Mesenchymal stem cell (in vitro differentiated cells and primary cell): ENCODE data around the gene FADS1.
A peak's percentile ranks its signal among the peaks of the same experiment; 100 is the strongest.

ENCODE experiments used
- DNase-seq: peaks from one replicate; pipeline ENCODE4 v3.0.0-alpha.2; 2013
- H2AFZ ChIP-seq: one replicate; pipeline ENCODE4 v1.6.1; 2013; ENCODE audit warnings: low read depth, mild to moderate bottlenecking, control low read depth, inconsistent platforms, low read length, moderate library complexity
- H2AK5ac ChIP-seq: 2 replicates; pipeline ENCODE4 v1.6.1; 2013; ENCODE audit warnings: low read length, moderate library complexity, mild to moderate bottlenecking, inconsistent platforms; ENCODE audit not compliant: severe bottlenecking
- H2BK120ac ChIP-seq: one replicate; pipeline ENCODE4 v1.6.1; 2013; ENCODE audit warnings: low read depth, mild to moderate bottlenecking, inconsistent platforms, low read length, moderate library complexity
- H2BK12ac ChIP-seq, 2 experiments: one replicate each; pipeline ENCODE4 v1.6.1; 2013; ENCODE audit warnings: inconsistent platforms in 2 of 2, low read length in 2 of 2, mild to moderate bottlenecking in 2 of 2, moderate library complexity in 2 of 2, control low read depth in 1 of 2
- H2BK15ac ChIP-seq: one replicate; pipeline ENCODE4 v1.6.1; 2013; ENCODE audit warnings: mild to moderate bottlenecking, low read depth, inconsistent platforms; ENCODE audit not compliant: poor library complexity, severe bottlenecking
- H2BK5ac ChIP-seq: 2 replicates; pipeline ENCODE4 v1.6.1; 2013; ENCODE audit warnings: low read depth, mild to moderate bottlenecking, low read length, control low read depth, inconsistent platforms; ENCODE audit not compliant: poor library complexity, severe bottlenecking
- H3K14ac ChIP-seq, 2 experiments: one replicate each; pipeline ENCODE4 v1.6.1; 2013; ENCODE audit warnings: inconsistent platforms in 2 of 2, low read length in 2 of 2, control low read depth in 1 of 2, mild to moderate bottlenecking in 1 of 2, moderate library complexity in 1 of 2
- H3K18ac ChIP-seq, 2 experiments: one replicate each; pipeline ENCODE4 v1.6.1; 2013; ENCODE audit warnings: inconsistent platforms in 2 of 2, low read length in 2 of 2, control low read depth in 1 of 2, low read depth in 1 of 2, mild to moderate bottlenecking in 1 of 2
- H3K23ac ChIP-seq, 2 experiments: one replicate each; pipeline ENCODE4 v1.6.1; 2013; ENCODE audit warnings: inconsistent platforms in 2 of 2, low read length in 2 of 2, mild to moderate bottlenecking in 2 of 2, moderate library complexity in 2 of 2, control low read depth in 1 of 2
- H3K27ac ChIP-seq: 2 replicates; pipeline ENCODE4 v1.5.1; 2013; ENCODE audit warnings: mild to moderate bottlenecking, moderate library complexity, low read length, control low read depth, inconsistent platforms; ENCODE audit not compliant: poor library complexity, severe bottlenecking
- H3K27me3 ChIP-seq, 2 experiments: 2 replicates each; pipeline versions ENCODE4 v1.6.1 to v1.7.0; 2013; ENCODE audit warnings: low read length in 2 of 2, mild to moderate bottlenecking in 2 of 2, moderate library complexity in 2 of 2, control low read depth in 1 of 2, inconsistent platforms in 1 of 2; ENCODE audit not compliant: control insufficient read depth in 1 of 2, insufficient read depth in 1 of 2
- H3K36me3 ChIP-seq, 2 experiments: 2 replicates each; pipeline versions ENCODE4 v1.6.1 to v1.7.0; 2013; ENCODE audit warnings: low read length in 2 of 2, control low read depth in 1 of 2, inconsistent platforms in 1 of 2, low read depth in 1 of 2, mild to moderate bottlenecking in 1 of 2; ENCODE audit not compliant: insufficient read depth in 2 of 2, control insufficient read depth in 1 of 2
- H3K4ac ChIP-seq, 2 experiments: one replicate each; pipeline ENCODE4 v1.6.1; 2013; ENCODE audit warnings: inconsistent platforms in 2 of 2, low read length in 2 of 2, mild to moderate bottlenecking in 2 of 2, moderate library complexity in 2 of 2, control low read depth in 1 of 2, low read depth in 1 of 2
- H3K4me1 ChIP-seq: 2 replicates; pipeline ENCODE4 v1.6.1; 2013; ENCODE audit warnings: low read depth, low read length, control low read depth; ENCODE audit not compliant: control insufficient read depth, insufficient read depth
- H3K4me2 ChIP-seq: 2 replicates; pipeline ENCODE4 v1.6.1; 2013; ENCODE audit warnings: low read length, mild to moderate bottlenecking, inconsistent platforms; ENCODE audit not compliant: poor library complexity, severe bottlenecking
- H3K4me3 ChIP-seq, 2 experiments: 2 replicates each; pipeline versions ENCODE4 v1.5.1 to v1.7.0; 2013; ENCODE audit warnings: low read length in 2 of 2, mild to moderate bottlenecking in 2 of 2, control low read depth in 1 of 2, low read depth in 1 of 2; ENCODE audit not compliant: insufficient read depth in 1 of 2
- H3K79me1 ChIP-seq: replicated peaks from 2 replicates; pipeline ENCODE4 v1.6.1; 2013; ENCODE audit warnings: mild to moderate bottlenecking, control low read depth, low read length, inconsistent platforms; ENCODE audit not compliant: poor library complexity, severe bottlenecking
- H3K9ac ChIP-seq: 2 replicates; pipeline ENCODE4 v1.7.0; 2013; ENCODE audit warnings: mild to moderate bottlenecking, low read length, moderate library complexity
- H3K9me3 ChIP-seq: 2 replicates; pipeline ENCODE4 v1.7.0; 2013; ENCODE audit warnings: mild to moderate bottlenecking, low read length; ENCODE audit not compliant: control insufficient read depth
- H4K8ac ChIP-seq: one replicate; pipeline ENCODE4 v1.6.1; 2013; ENCODE audit warnings: inconsistent platforms, mild to moderate bottlenecking, low read length, moderate library complexity
- H4K91ac ChIP-seq: one replicate; pipeline ENCODE4 v1.6.1; 2013; ENCODE audit warnings: mild to moderate bottlenecking, low read length, inconsistent platforms
- WGBS: methylation state at CpG from one replicate; pipeline ENCODE4 v1.1.7; 2013; ENCODE audit warnings: mixed read lengths; 5-methylcytosine and 5-hydroxymethylcytosine counted together

Gene FADS1

DNA sequence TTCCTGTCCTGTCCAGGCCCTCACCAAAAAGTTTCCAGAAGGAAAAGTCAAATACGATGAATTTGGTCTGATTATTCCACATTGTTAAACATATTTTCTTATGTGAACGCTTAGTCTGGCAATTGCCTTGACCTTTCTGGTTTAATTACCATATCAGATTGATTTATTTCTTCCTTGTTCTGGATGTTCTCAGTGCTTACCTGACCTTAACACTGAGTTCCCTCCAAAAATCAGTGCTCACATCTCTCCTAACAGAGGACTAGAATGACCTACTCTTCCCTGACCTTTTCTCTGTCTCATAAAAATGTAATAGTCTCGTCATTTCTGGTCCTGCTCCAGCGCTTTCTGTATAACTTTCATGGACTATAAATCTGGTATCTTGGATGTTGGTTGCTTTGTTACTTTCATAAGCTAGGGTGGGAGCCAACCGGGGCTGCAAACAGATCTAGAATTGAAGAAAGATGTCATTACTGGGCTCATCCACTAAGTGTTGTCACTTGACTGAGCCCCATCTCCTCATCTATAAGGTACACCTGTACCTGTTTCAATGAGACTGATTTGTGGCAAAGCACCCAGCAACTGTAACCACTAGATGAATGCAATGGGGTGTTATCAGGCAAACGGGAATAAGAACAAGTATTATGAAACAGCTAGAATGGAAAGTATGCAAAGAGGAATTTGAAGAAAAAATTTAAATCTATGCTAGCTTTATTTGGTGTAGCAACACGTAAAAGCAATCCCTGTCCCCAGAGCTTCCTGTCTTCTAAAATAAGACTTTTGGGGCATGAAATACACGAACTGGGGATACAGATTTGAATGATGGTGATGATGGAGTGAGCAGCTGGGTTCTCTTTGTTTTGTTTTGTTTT, 13.7 kb upstream of the FADS1 start:
- Histone ChIP-seq H3K27me3 (no peaks in the 10 kb centered on the region), H4K91ac (no peak overlapping the region), H3K9me3 (no peaks in the 10 kb centered on the region), H3K4me1 (peaks cover 43% of the 10 kb centered on the region), H2BK120ac (no peak overlapping the region), H3K27ac (no peak overlapping the region), H4K8ac (no peak overlapping the region), H2BK5ac (no peak overlapping the region), H3K18ac (no peak overlapping the region), H2BK12ac (no peak overlapping the region), H2AK5ac (no peak overlapping the region), H3K79me1 (peaks cover 13% of the 10 kb centered on the region), H3K36me3 (peaks cover 10 to 26% of the 10 kb centered on the region in 2 experiments), H3K4ac (peak overlapping the region in 1 of 2 experiments; percentile 38), H3K4me2 (no peak overlapping the region), H2BK15ac (no peak overlapping the region), H3K4me3 (peak overlapping the region in 1 of 2 experiments; percentile 87), H3K14ac (no peak overlapping the region), H3K23ac (no peak overlapping the region), H3K9ac (peak overlapping the region; percentile 3), H2AFZ (no peak overlapping the region)
- WGBS = 54% methylated on average over 6 of the region's 8 CpGs
- no peak for DNase-seq

DNA sequence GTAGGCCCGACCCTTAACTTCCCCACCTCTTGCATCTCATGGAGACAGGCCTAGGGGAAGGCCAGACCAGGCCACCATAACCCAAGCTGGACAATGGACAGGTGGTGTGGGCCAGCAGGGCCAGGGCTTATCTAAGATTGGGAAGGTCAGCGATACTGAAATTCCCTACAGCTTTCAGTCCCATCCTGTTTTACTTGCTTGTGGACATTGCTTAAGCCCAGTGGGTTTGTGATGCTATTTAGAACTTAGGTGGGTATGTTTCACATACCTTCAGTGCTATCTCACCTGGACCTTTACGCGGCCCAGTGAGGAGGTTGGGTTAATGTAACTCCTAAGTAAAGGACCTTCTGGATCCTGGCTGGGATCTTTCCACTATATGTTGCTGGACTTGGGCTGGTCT, 13.0 kb upstream of the FADS1 start:
- H3K18ac ChIP-seq = peak overlapping the region in 1 of 2 experiments; percentile 65
- no peaks in the 10 kb centered on the region for H3K27me3 ChIP-seq
- peak overlapping the region in 1 of 2 experiments; percentile 87 for H3K4me3 ChIP-seq
- peak overlapping the region; percentile 26 for H2AK5ac ChIP-seq
- peaks cover 10 to 26% of the 10 kb centered on the region in 2 experiments for H3K36me3 ChIP-seq
- H2BK5ac ChIP-seq = no peak overlapping the region
- 100% methylated on average over 2 of the region's 4 CpGs for WGBS
- no peak overlapping the region for H2BK120ac ChIP-seq
- no peak overlapping the region for H2BK15ac ChIP-seq
- no peaks in the 10 kb centered on the region for H3K9me3 ChIP-seq
- H3K79me1 ChIP-seq = peaks cover 11% of the 10 kb centered on the region
- H3K9ac ChIP-seq = peak overlapping the region; percentile 87
- peaks cover 40% of the 10 kb centered on the region for H3K4me1 ChIP-seq
- H2BK12ac ChIP-seq = peak overlapping the region in 1 of 2 experiments; percentile 76
- no peak overlapping the region for H4K91ac ChIP-seq
- H3K4ac ChIP-seq = peak overlapping the region in 1 of 2 experiments; percentile 38
- H2AFZ ChIP-seq = no peak overlapping the region
- peak overlapping the region in 1 of 2 experiments; percentile 93 for H3K14ac ChIP-seq
- H3K27ac ChIP-seq = no peak overlapping the region
- no peak overlapping the region for H4K8ac ChIP-seq
- DNase-seq = no peak
- peak overlapping the region in 1 of 2 experiments; percentile 73 for H3K23ac ChIP-seq
- H3K4me2 ChIP-seq = peak overlapping the region; percentile 94

DNA sequence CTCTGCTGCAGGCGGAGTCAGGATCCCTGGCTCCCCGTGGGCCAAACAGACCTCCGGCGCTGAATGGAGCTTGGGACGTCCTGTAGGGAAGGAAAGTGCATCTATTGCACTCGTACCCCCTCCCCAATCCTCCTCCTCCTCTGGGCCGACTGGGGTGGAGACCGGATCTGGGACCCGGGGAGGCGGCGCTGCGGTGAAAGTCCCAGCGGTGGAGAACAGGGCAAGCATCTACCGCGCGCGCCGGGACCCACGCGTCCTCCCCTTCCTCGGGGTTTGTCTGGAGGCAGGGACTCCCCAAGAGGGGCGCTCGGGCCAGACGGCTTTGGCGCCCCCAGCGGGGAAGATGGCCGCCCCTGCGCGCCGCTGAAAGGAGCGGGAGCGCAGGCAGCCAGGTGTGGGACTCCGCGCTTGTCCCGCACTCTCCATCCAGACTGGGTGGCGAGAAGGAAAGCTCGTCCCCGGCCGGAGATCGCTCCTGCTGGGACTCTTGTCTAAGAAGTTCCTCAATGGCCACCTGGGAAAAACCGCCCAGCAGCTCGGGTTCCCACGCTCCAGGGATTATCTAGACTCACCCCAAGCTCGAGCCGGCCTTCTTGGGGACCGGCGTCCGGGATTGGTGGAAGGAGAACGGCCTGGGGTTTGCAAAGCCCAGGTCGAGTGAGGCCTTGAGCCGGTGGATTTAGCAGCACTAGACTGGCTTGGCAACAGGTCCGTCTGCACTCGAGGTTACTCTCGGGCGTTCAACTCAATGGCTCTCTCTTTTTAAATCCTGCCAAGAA, 12.0 kb upstream of the FADS1 start:
- 0% methylated on average over 40 of the region's 55 CpGs for WGBS
- no peak overlapping the region for H2AK5ac ChIP-seq
- peak overlapping the region; percentile 97 to 100 for H3K18ac ChIP-seq
- no peaks in the 10 kb centered on the region for H3K9me3 ChIP-seq
- peak overlapping the region; percentile 80 for H3K27ac ChIP-seq
- DNase-seq = peak; percentile 68
- H3K4ac ChIP-seq = peak overlapping the region; percentile 94 to 98
- peaks cover 30% of the 10 kb centered on the region for H3K4me1 ChIP-seq
- no peak overlapping the region for H2AFZ ChIP-seq
- peaks cover 11% of the 10 kb centered on the region for H3K79me1 ChIP-seq
- H3K14ac ChIP-seq = peak overlapping the region; percentile 48 to 100
- peak overlapping the region; percentile 92 for H2BK15ac ChIP-seq
- H4K91ac ChIP-seq = peak overlapping the region; percentile 99
- H3K23ac ChIP-seq = peak overlapping the region; percentile 37 to 100
- peak overlapping the region; percentile 87 for H3K9ac ChIP-seq
- H3K27me3 ChIP-seq = no peaks in the 10 kb centered on the region
- peak overlapping the region; percentile 1 for H2BK5ac ChIP-seq
- H3K36me3 ChIP-seq = peaks cover 10 to 20% of the 10 kb centered on the region in 2 experiments
- peak overlapping the region; percentile 82 to 87 for H3K4me3 ChIP-seq
- peak overlapping the region; percentile 78 for H4K8ac ChIP-seq
- H2BK120ac ChIP-seq = peak overlapping the region; percentile 50
- H3K4me2 ChIP-seq = peak overlapping the region; percentile 94
- peak overlapping the region; percentile 59 to 99 for H2BK12ac ChIP-seq

DNA sequence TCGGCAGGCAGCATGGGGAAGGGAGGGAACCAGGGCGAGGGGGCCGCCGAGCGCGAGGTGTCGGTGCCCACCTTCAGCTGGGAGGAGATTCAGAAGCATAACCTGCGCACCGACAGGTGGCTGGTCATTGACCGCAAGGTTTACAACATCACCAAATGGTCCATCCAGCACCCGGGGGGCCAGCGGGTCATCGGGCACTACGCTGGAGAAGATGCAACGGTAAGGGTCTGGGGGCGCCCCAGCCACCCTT, 11.5 kb upstream of the FADS1 start:
- H4K8ac ChIP-seq = peak overlapping the region; percentile 78
- DNase-seq = no peak
- no peaks in the 10 kb centered on the region for H3K27me3 ChIP-seq
- H2AFZ ChIP-seq = peak overlapping the region; percentile 69
- H2BK120ac ChIP-seq = peak overlapping the region; percentile 50
- peak overlapping the region; percentile 87 for H3K9ac ChIP-seq
- whole genome bisulfite sequencing = under 1% methylated on average over 16 of the region's 16 CpGs
- H3K4me2 ChIP-seq = peak overlapping the region; percentile 94
- H3K18ac ChIP-seq = peak overlapping the region; percentile 97 to 100
- peaks cover 29% of the 10 kb centered on the region for H3K4me1 ChIP-seq
- H3K14ac ChIP-seq = peak overlapping the region; percentile 5 to 100
- peak overlapping the region; percentile 99 for H4K91ac ChIP-seq
- H2BK12ac ChIP-seq = peak overlapping the region; percentile 59 to 99
- H3K27ac ChIP-seq = peak overlapping the region; percentile 80
- peaks cover 10 to 15% of the 10 kb centered on the region in 2 experiments for H3K36me3 ChIP-seq
- H3K23ac ChIP-seq = peak overlapping the region; percentile 3 to 100
- peak overlapping the region; percentile 92 for H2BK15ac ChIP-seq
- peak overlapping the region; percentile 82 to 87 for H3K4me3 ChIP-seq
- peak overlapping the region; percentile 94 to 98 for H3K4ac ChIP-seq
- H2BK5ac ChIP-seq = peak overlapping the region; percentile 1
- no peaks in the 10 kb centered on the region for H3K9me3 ChIP-seq
- H3K79me1 ChIP-seq = peaks cover 7% of the 10 kb centered on the region
- H2AK5ac ChIP-seq = no peak overlapping the region
